Measurements from ENCODE around the gene INTS7.

Gene INTS7

DNA sequence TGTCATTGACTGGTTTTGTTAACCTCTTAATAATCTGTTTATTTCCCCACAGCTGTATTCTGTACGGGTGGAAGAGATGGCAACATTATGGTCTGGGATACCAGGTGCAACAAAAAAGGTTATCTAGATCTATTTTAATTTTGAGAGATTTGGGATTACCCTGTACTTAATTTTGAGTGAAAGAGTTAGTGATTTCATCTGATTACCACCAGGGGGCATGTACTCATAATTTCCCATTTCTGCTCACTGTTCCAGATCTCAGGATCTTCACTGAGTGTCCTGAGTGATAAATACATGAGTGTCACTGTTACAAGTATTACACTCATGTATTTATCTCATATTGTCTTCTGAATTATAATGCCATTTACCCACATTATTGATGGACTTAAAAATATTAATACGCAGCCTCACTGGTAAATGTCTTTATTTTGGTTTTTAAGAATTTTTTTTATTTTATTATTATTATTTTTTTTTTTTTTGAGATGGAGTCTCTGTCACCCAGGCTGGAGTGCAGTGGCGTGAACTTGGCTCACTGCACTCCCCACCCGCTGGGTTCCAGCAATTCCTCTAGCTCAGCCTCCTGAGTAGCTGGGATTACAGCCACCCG lies 27.6 kb upstream of the INTS7 start:
- Histone ChIP-seq H3K4me3 (ENCODE audit: low read depth in 1 of 2, low read length in 1 of 2) (no peak overlapping the region), H3K9me3 (no peaks in the 10 kb centered on the region), H3K36me3 (peaks cover 7% of the 10 kb centered on the region), H3K27ac (no peak overlapping the region), H3K27me3 (no peaks in the 10 kb centered on the region), H3K4me1 (ENCODE audit: control insufficient read depth in 1 of 2, insufficient read depth in 1 of 2, low read depth in 1 of 2, low read length in 1 of 2) (no peaks in the 10 kb centered on the region)
- TF ChIP-seq, protein P1, sequence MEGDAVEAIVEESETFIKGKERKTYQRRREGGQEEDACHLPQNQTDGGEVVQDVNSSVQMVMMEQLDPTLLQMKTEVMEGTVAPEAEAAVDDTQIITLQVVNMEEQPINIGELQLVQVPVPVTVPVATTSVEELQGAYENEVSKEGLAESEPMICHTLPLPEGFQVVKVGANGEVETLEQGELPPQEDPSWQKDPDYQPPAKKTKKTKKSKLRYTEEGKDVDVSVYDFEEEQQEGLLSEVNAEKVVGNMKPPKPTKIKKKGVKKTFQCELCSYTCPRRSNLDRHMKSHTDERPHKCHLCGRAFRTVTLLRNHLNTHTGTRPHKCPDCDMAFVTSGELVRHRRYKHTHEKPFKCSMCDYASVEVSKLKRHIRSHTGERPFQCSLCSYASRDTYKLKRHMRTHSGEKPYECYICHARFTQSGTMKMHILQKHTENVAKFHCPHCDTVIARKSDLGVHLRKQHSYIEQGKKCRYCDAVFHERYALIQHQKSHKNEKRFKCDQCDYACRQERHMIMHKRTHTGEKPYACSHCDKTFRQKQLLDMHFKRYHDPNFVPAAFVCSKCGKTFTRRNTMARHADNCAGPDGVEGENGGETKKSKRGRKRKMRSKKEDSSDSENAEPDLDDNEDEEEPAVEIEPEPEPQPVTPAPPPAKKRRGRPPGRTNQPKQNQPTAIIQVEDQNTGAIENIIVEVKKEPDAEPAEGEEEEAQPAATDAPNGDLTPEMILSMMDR (IDR thresholded peaks at IDR 0.05): peak; percentile 64

DNA sequence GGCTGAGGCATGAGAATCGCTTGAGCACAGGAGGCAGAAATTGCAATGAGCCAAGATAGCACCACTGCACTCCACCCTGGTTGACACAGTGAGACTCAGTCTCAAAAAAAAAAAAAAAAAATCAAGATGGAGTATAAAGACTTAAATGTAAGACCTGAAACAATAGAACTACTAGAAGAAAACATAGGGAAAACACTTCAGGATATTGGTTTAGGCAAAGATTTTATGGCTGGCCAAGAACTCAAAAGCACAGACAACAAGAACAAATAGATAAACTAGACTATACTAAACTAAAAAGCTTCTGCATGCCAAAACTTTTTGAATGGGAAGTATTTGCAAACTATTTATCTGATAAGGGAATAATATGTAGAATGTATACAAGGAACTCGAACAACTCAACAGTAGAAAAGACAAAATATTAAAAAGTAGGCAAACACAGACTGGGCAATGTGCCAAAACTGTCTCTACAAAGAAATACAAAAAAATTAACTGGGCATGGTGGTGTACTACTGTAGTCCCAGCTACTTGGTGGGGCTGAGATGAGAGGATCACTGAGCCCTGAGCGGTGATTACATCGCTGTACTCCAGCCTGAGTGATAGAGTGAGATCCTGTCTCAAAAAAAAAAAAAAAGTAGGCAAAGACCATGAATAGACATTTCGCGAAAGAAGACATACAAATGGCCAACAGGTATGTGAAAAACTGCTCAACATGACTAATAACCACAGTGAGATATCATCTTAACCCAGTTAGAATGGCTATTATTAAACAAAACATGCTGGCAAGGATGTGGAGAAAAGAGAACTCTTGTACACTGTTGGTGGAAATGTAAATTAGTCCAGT lies 25.5 kb upstream of the INTS7 start:
- Histone ChIP-seq H3K4me1 (ENCODE audit: control insufficient read depth in 1 of 2, insufficient read depth in 1 of 2, low read depth in 1 of 2, low read length in 1 of 2) (no peaks in the 10 kb centered on the region), H3K27ac (no peak overlapping the region), H3K27me3 (no peaks in the 10 kb centered on the region), H3K36me3 (peaks cover 4% of the 10 kb centered on the region), H3K4me3 (ENCODE audit: low read depth in 1 of 2, low read length in 1 of 2) (no peak overlapping the region), H3K9me3 (no peaks in the 10 kb centered on the region)
- TF ChIP-seq, protein P1 (IDR thresholded peaks at IDR 0.05): no peak

DNA sequence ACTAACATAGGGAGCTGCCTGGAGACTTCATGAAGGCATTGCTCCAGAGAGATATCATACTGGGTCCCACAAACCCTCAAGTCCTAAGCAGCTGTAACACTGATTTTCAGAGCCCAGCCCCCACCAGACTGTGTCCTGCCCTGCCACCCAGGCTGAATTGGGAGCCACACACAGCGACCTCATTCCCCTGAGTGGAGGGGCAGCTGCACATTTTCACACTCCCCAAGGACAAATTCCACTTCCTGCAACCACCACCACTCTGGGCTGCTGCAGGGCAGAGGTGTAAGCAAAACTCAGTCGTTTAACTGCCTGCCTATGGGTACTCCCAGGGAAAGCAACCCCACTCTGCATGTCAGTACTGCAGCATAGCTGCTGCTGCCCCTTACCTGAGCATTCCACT lies 20.0 kb upstream of the INTS7 start:
- H3K4me1 ChIP-seq (ENCODE audit: control insufficient read depth in 1 of 2, insufficient read depth in 1 of 2, low read depth in 1 of 2, low read length in 1 of 2): no peaks in the 10 kb centered on the region
- H3K27ac ChIP-seq: no peak overlapping the region
- H3K27me3 ChIP-seq: no peaks in the 10 kb centered on the region
- peaks cover 11% of the 10 kb centered on the region for H3K36me3 ChIP-seq
- no peaks in the 10 kb centered on the region for H3K9me3 ChIP-seq
- TF ChIP-seq, protein P1 (IDR thresholded peaks at IDR 0.05): no peak
- no peak overlapping the region for H3K4me3 ChIP-seq (ENCODE audit: low read depth in 1 of 2, low read length in 1 of 2)

DNA sequence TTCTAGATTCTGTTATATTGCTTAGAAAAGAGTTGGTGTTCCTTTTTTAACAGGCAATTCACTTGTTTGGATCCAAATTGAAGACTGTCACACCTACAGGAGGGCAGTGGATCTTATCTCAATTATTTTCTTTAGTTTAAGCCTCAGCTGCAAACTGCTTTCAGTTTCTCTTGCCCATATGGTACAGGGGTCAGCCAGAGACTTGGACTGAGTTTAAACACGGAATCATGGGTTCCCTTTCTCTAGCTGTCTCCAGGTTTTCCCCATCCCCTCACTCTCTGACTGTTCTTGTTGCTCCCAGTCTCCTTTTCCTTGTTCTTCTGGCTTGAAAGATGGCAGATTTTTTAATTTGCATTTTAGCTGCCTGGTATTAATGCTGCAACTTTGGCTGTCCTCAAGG lies 18.6 kb upstream of the INTS7 start:
- peaks cover 17% of the 10 kb centered on the region for H3K36me3 ChIP-seq
- H3K27ac ChIP-seq: no peak overlapping the region
- H3K4me3 ChIP-seq (ENCODE audit: low read depth in 1 of 2, low read length in 1 of 2): no peak overlapping the region
- no peaks in the 10 kb centered on the region for H3K27me3 ChIP-seq
- TF ChIP-seq, protein P1 (IDR thresholded peaks at IDR 0.05): no peak
- no peaks in the 10 kb centered on the region for H3K9me3 ChIP-seq
- H3K4me1 ChIP-seq (ENCODE audit: control insufficient read depth in 1 of 2, insufficient read depth in 1 of 2, low read depth in 1 of 2, low read length in 1 of 2): no peaks in the 10 kb centered on the region

DNA sequence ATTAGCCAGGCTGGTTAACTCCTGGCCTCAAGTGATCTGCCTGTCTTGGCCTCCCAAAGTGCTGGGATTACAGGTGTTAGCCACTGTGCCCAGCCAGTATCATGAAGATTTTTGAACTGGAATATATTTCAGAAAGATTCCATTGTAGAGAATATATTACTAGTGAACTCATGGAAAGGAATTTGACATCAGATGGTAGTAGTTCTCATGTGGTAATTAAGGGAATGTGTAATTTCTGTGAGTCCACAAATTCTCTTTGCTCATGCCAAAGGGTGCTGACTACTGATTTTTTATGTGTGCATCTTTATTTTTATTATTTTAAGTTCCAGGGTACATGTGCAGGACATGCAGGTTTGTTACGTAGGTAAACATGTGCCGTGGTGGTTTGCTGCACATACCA lies 10.6 kb upstream of the INTS7 start:
- Histone ChIP-seq H3K9me3 (no peaks in the 10 kb centered on the region), H3K36me3 (peaks cover 20% of the 10 kb centered on the region), H3K4me1 (ENCODE audit: control insufficient read depth in 1 of 2, insufficient read depth in 1 of 2, low read depth in 1 of 2, low read length in 1 of 2) (no peaks in the 10 kb centered on the region), H3K4me3 (ENCODE audit: low read depth in 1 of 2, low read length in 1 of 2) (no peak overlapping the region), H3K27me3 (no peaks in the 10 kb centered on the region), H3K27ac (no peak overlapping the region)
- TF ChIP-seq, protein P1 (IDR thresholded peaks at IDR 0.05): no peak

All from neutrophil (primary cell).